PC-9 (cell line): Measurements from ENCODE around the gene DEFB132. TPM values are rescaled to one million over a fixed set of nuclear protein-coding genes. Genes with fewer than 3 reads are reported as not detected.

Experiments used
- BruUV-seq: library from RNA; stranded (reverse); fragments of 400-500 nt; replicated peaks from 2 replicates; lab custom pipeline; 2021; lab: Mats Ljungman, UMichigan
- CTCF ChIA-PET: fragments of 300-600 bp; sonication (Branson Sonifier 250); formaldehyde crosslinking; loops from one replicate; lab custom pipeline; 2022; ENCODE audit warnings: antibody characterized with exemption; lab: Charles Lee
- POLR2A ChIA-PET: fragments of 300-600 bp; sonication (Branson Sonifier 250); formaldehyde crosslinking; loops from one replicate; lab custom pipeline; 2022; ENCODE audit warnings: antibody characterized with exemption; ENCODE audit not compliant: unreplicated experiment; lab: Charles Lee
- DNase-seq, 2 experiments: peaks; one replicate each; pipeline versions ENCODE4 v3.0.0 to v3.0.0-alpha.2; 2015 to 2022; ENCODE audit warnings: mixed read lengths in 1 of 2
- H2AFZ ChIP-seq: fragments of 200-600 bp; sonication (generic); 2 replicates; pipeline ENCODE4 v1.8.1; 2017; ENCODE audit warnings: antibody characterized with exemption
- H3F3A ChIP-seq: fragments of 200-600 bp; sonication (generic); 2 replicates; pipeline ENCODE4 v1.8.1; 2017; ENCODE audit warnings: antibody characterized with exemption, mild to moderate bottlenecking, low read depth; ENCODE audit not compliant: insufficient read depth
- H3K27ac ChIP-seq: fragments of 200-600 bp; sonication (generic); 2 replicates; pipeline ENCODE4 v1.6.1; 2016; ENCODE audit warnings: mixed run types
- H3K27me3 ChIP-seq: fragments of 200-600 bp; sonication (generic); 2 replicates; pipeline ENCODE4 v1.6.1; 2016; ENCODE audit warnings: low read depth, mixed run types; ENCODE audit not compliant: insufficient read depth
- H3K36me3 ChIP-seq: fragments of 200-600 bp; sonication (generic); 2 replicates; pipeline ENCODE4 v1.6.1; 2016; ENCODE audit warnings: low read depth, mixed run types
- H3K4me1 ChIP-seq: fragments of 200-600 bp; sonication (generic); replicated peaks from 2 replicates; pipeline ENCODE4 v1.6.1; 2016; ENCODE audit warnings: mixed run types; ENCODE audit not compliant: insufficient read depth
- H3K4me2 ChIP-seq: fragments of 200-600 bp; sonication (generic); 2 replicates; pipeline ENCODE4 v1.6.1; 2017; ENCODE audit warnings: mixed run types
- H3K4me3 ChIP-seq: fragments of 200-600 bp; sonication (generic); 2 replicates; pipeline ENCODE4 v1.6.1; 2016; ENCODE audit warnings: mixed run types
- H3K79me2 ChIP-seq: fragments of 200-600 bp; sonication (generic); 2 replicates; pipeline ENCODE4 v1.6.1; 2017; ENCODE audit warnings: low read depth, mixed run types
- H3K9me2 ChIP-seq: fragments of 200-600 bp; sonication (generic); 2 replicates; pipeline ENCODE4 v1.8.1; 2017; ENCODE audit warnings: mild to moderate bottlenecking; ENCODE audit not compliant: insufficient read depth
- H3K9me3 ChIP-seq: fragments of 200-600 bp; sonication (generic); 2 replicates; pipeline ENCODE4 v1.8.1; 2016; ENCODE audit warnings: low read depth; ENCODE audit not compliant: insufficient read depth
- H4K20me1 ChIP-seq: fragments of 200-600 bp; sonication (generic); 2 replicates; pipeline ENCODE4 v1.8.1; 2017; ENCODE audit not compliant: insufficient read depth
- EZH2 ChIP-seq: fragments of 200-600 bp; sonication (generic); IDR thresholded peaks from 2 replicates; pipeline ENCODE4 v1.8.0; 2017; ENCODE audit warnings: antibody characterized with exemption, low read depth
- intact Hi-C: fragments of 100-400 bp; cut with micrococcal nuclease; formaldehyde crosslinking; loops from one replicate; pipeline ENCODE4 v1.10.0; 2022; ENCODE audit not compliant: unreplicated experiment
- total RNA-seq: library from RNA; stranded (reverse); gene quantifications from 2 replicates; pipeline ENCODE4 v1.2.3, GENCODE V29; 2021
- TF ChIP-seq, protein P1 (sequence below): fragments of 200-600 bp; sonication (generic); conservative IDR thresholded peaks from 2 replicates; pipeline ENCODE4 v1.6.1; 2017; ENCODE audit warnings: mixed run types, antibody characterized with exemption, mild to moderate bottlenecking, moderate library complexity

Gene DEFB132
- total RNA-seq, 1 experiment from 2014 or later, result not detected

DNA sequence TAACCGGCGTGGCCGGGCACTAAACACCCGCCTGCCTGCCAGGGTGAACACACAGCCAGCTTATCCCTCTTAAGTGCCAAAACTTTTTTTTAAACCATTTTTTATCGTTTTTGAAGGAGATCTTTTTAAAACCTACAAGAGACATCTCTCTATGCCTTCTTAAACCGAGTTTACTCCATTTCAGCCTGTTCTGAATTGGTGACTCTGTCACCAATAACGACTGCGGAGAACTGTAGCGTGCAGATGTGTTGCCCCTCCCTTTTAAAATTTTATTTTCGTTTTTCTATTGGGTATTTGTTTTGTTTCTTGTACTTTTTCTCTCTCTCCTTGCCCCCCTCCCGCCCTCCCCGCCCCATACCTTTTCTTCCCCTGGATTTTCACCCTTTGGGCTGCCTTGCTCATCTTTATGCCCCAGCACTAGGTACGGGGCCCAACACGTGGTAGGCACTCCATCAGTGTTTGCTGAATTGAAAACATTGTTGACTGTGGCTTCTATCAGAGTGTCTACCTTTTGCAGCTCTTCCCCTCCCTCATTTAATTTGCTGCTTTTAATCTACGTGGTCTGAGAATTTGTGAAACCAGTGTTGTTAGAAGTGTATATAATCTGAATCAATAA, 41.4 kb downstream of the DEFB132 start:
- peak overlapping the region; percentile 82 for H3K4me3 ChIP-seq
- peaks cover 27% of the 10 kb centered on the region for H3K4me1 ChIP-seq
- H3K27me3 ChIP-seq, result no peaks in the 10 kb centered on the region
- peaks cover 42% of the 10 kb centered on the region for H3K79me2 ChIP-seq
- CTCF ChIA-PET, result interaction anchor here (1.2 kb wide), 1 partner anchor 133 kb away, joined by 12 read pairs; no protein-coding TSS in a partner anchor
- no peak for DNase-seq
- H3K9me3 ChIP-seq, result no peaks in the 10 kb centered on the region
- H4K20me1 ChIP-seq, result peaks cover 28% of the 10 kb centered on the region
- H3K9me2 ChIP-seq, result no peaks in the 10 kb centered on the region
- 0 out of 2 replicates have a peak overlapping the region, but pooled peaks have one; percentile 81 for H3K27ac ChIP-seq
- H3K4me2 ChIP-seq, result peak overlapping the region; percentile 87
- H3F3A ChIP-seq, result peaks cover 45% of the 10 kb centered on the region
- no TSS peak for BruUV-seq
- peaks cover 6% of the 10 kb centered on the region; the same call in 1 of the 2 replicates for H3K36me3 ChIP-seq
- POLR2A ChIA-PET, result interaction anchor here (0.6 to 1.1 kb wide), 2 partner anchors 19 to 26 kb away, joined by 3 to 4 read pairs; partner anchors contain the start of gene SOX12
- no peak overlapping the region for H2AFZ ChIP-seq
- intact Hi-C loops, result loop anchor here (1.0 kb wide), 1 partner anchor 9 kb away; the partner anchor contains the start of gene C20orf96
- TF ChIP-seq EZH2, result no peak
- TF ChIP-seq, protein P1, sequence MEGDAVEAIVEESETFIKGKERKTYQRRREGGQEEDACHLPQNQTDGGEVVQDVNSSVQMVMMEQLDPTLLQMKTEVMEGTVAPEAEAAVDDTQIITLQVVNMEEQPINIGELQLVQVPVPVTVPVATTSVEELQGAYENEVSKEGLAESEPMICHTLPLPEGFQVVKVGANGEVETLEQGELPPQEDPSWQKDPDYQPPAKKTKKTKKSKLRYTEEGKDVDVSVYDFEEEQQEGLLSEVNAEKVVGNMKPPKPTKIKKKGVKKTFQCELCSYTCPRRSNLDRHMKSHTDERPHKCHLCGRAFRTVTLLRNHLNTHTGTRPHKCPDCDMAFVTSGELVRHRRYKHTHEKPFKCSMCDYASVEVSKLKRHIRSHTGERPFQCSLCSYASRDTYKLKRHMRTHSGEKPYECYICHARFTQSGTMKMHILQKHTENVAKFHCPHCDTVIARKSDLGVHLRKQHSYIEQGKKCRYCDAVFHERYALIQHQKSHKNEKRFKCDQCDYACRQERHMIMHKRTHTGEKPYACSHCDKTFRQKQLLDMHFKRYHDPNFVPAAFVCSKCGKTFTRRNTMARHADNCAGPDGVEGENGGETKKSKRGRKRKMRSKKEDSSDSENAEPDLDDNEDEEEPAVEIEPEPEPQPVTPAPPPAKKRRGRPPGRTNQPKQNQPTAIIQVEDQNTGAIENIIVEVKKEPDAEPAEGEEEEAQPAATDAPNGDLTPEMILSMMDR, result no peak

DNA sequence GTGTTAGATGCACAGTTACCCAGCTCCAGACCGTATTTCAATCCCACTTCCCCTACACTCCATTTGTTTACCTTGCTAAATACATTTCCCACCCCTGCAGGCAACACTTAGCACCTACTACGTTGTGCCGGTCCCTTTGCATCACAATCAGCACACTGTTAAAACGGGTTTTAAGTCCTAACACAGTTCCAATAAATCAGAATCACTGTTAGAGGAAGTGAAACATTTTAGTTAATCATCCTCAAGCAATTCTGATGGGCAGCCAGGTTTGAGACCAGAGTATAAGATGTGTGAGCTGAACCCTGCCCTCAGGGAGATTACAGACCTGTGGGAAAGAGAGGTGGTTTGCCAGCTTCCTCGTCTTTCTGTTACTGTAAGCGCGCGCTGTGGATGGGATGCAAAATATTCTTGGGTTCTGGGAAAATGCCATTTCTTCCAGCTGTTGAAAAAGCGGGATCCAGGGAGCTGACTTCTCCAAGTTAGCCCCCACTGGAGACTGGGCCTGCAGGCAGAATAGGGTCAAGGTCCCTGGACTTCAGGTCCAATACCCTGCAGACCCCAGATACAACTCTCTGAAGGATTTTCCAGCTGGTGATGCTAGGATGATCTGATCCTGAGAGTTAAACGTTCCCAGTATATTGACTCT, 42.9 kb downstream of the DEFB132 start:
- Histone ChIP-seq H3K4me2 (peak overlapping the region; percentile 87), H3K4me1 (peaks cover 27% of the 10 kb centered on the region), H3K79me2 (peaks cover 42% of the 10 kb centered on the region), H3K9me2 (no peaks in the 10 kb centered on the region), H4K20me1 (peaks cover 28% of the 10 kb centered on the region), H3K27me3 (no peaks in the 10 kb centered on the region), H3K27ac (no peak overlapping the region), H3F3A (peaks cover 41% of the 10 kb centered on the region), H3K36me3 (peaks cover 6% of the 10 kb centered on the region; the same call in 1 of the 2 replicates), H3K9me3 (no peaks in the 10 kb centered on the region), H2AFZ (no peak overlapping the region), H3K4me3 (peak overlapping the region; percentile 82; the same call in 1 of the 2 replicates)
- ChIA-PET CTCF (no interaction called here), POLR2A (interaction anchor here (1.3 kb wide), 1 partner anchor 21 kb away, joined by 12 read pairs; no protein-coding TSS in a partner anchor)
- no peak for TF ChIP-seq EZH2
- TF ChIP-seq, protein P1, result no peak
- no peak for DNase-seq
- BruUV-seq, result no TSS peak
- intact Hi-C loops, result no loop called here

DNA sequence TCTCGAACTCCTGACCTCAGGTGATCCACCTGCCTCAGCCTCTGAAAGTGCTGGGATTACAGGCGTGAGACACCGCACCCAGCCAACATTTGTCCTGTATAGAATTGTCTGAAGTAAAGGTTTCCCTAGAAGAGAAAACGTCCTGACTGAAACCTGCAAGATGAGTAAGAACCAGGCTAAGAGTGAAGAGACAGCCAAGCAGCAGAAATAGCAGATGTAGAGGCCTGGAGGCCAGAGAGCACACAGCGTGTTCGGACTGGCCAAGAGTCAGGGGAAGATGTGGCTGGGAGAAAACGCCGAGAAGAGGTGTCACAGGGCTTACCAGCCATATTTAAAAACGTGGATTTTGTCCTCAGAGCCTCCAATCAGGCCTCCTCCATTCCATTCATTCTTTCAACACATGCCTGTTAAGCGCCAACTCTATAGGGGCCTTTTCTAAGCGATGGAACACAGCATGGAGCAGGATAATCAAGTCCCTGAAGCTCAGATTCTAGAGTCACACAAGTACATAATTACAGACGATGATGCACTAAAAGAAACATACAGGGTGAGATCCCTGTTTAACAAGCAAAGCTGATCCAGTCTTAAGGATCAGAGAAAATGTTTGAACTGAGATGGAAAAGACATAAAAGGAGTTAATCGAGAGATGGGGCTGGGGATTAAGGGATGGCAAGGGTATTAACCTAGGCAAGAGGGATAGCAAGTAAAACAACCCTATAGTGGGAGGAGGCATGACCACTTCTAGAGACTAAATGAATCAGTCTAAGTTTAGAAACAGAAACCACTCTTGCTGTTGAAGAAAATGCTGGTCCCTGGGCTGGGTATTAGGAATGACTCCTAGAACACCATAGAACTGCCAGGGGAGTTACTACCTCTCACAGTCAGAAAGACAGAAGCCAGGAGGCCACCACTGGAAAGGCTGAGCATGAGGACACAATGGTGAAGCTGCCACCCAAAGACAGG, 44.6 kb downstream of the DEFB132 start:
- Histone ChIP-seq H3K79me2 (peaks cover 42% of the 10 kb centered on the region), H3K27ac (no peak overlapping the region), H3K4me2 (no peak overlapping the region), H4K20me1 (peaks cover 28% of the 10 kb centered on the region), H3K27me3 (no peaks in the 10 kb centered on the region), H3K4me3 (no peak overlapping the region), H3K4me1 (peaks cover 20% of the 10 kb centered on the region), H3K9me2 (no peaks in the 10 kb centered on the region), H3K36me3 (peaks cover 6% of the 10 kb centered on the region; the same call in 1 of the 2 replicates), H3K9me3 (no peaks in the 10 kb centered on the region), H2AFZ (no peak overlapping the region), H3F3A (peaks cover 31% of the 10 kb centered on the region)
- no TSS peak for BruUV-seq
- intact Hi-C loops, result no loop called here
- ChIA-PET CTCF (no interaction called here), POLR2A (no interaction called here)
- no peak for TF ChIP-seq EZH2
- TF ChIP-seq, protein P1, result no peak
- DNase-seq, result no peak
